Activated naive CD8-positive, alpha-beta T cell treated with anti-CD3 and anti-CD28 coated beads, Interleukin-2, amount 10 ng/mL, durations not matched to agents 7 days and 5 days (primary cell): Measurements from ENCODE around the gene KCNJ14. TPM values are rescaled to one million over a fixed set of nuclear protein-coding genes. Genes with fewer than 3 reads are reported as not detected.

Experiments used
- ATAC-seq: fragments of 150-1000 bp; cut with Tn5 transposase; one replicate; pipeline ENCODE4 v1.10.0; 2021; ENCODE audit warnings: low read depth, moderate library complexity
- POLR2A ChIA-PET: fragments of 350-600 bp; sonication (Branson Sonifier 250); formaldehyde crosslinking; loops from one replicate; lab custom pipeline; 2021; ENCODE audit warnings: antibody characterized with exemption; lab: Charles Lee
- DNase-seq: peaks from one replicate; pipeline ENCODE4 v3.0.0; 2021
- H3K27ac Mint-ChIP-seq: one replicate; pipeline ENCODE4 v1.8.0; 2022; ENCODE audit warnings: mild to moderate bottlenecking, mixed read lengths
- H3K27me3 Mint-ChIP-seq: one replicate; pipeline ENCODE4 v1.8.0; 2022; ENCODE audit warnings: mild to moderate bottlenecking, moderate library complexity, mixed read lengths
- H3K36me3 Mint-ChIP-seq: one replicate; pipeline ENCODE4 v1.8.0; 2021; ENCODE audit warnings: mild to moderate bottlenecking, mixed read lengths
- H3K4me1 Mint-ChIP-seq: one replicate; pipeline ENCODE4 v1.8.0; 2021; ENCODE audit warnings: mixed read lengths
- H3K4me3 Mint-ChIP-seq: one replicate; pipeline ENCODE4 v1.8.0; 2022; ENCODE audit warnings: mild to moderate bottlenecking, moderate library complexity, mixed read lengths
- H3K9me3 Mint-ChIP-seq: one replicate; pipeline ENCODE4 v1.8.0; 2021; ENCODE audit warnings: mixed read lengths
- total RNA-seq, 2 experiments: library from RNA; stranded (reverse); gene quantifications; one replicate each; pipeline ENCODE4 v1.2.3, GENCODE V29; 2021

KCNJ14 gene
- total RNA-seq, 2 experiments from 2014 or later, result 1.4 TPM

- ATAC-seq (no peak), DNase-seq (no peak)
- no peak overlapping the region for H3K27ac Mint-ChIP-seq
- H3K27me3 Mint-ChIP-seq, result peaks cover 24% of the 10 kb centered on the region
- H3K4me1 Mint-ChIP-seq, result peaks cover 1% of the 10 kb centered on the region
- H3K4me3 Mint-ChIP-seq, result no peak overlapping the region
- no peaks in the 10 kb centered on the region for H3K9me3 Mint-ChIP-seq
- H3K36me3 Mint-ChIP-seq, result no peaks in the 10 kb centered on the region
- POLR2A ChIA-PET, result no interaction called here
Observed at GRCh38 chr19:48436586-48436985, 18.8 kb upstream of the KCNJ14 start.

GRCh38 chr19:48441360-48442050 lies 13.9 kb upstream of the KCNJ14 start:
- no peak overlapping the region for H3K27ac Mint-ChIP-seq
- no peaks in the 10 kb centered on the region for H3K9me3 Mint-ChIP-seq

GRCh38 chr19:48442116-48443035 lies 13.0 kb upstream of the KCNJ14 start:
- H3K9me3 Mint-ChIP-seq, result no peaks in the 10 kb centered on the region
- peaks cover 17% of the 10 kb centered on the region for H3K4me1 Mint-ChIP-seq
- DNase-seq (no peak), ATAC-seq (no peak)
- peaks cover 26% of the 10 kb centered on the region for H3K27me3 Mint-ChIP-seq
- H3K36me3 Mint-ChIP-seq, result peaks cover 2% of the 10 kb centered on the region
- POLR2A ChIA-PET, result no interaction called here
- peak overlapping the region; percentile 44 for H3K4me3 Mint-ChIP-seq
- H3K27ac Mint-ChIP-seq, result no peak overlapping the region

More at GRCh38 chr19:48441360-48442050, 13.9 kb upstream of the KCNJ14 start:
- ATAC-seq (no peak), DNase-seq (no peak)
- POLR2A ChIA-PET, result no interaction called here
- Mint-ChIP-seq H3K4me3 (peak overlapping the region; percentile 47), H3K27me3 (peaks cover 33% of the 10 kb centered on the region), H3K4me1 (peaks cover 15% of the 10 kb centered on the region), H3K36me3 (peaks cover 1% of the 10 kb centered on the region)

GRCh38 chr19:48443256-48443655 lies 12.1 kb upstream of the KCNJ14 start:
- ATAC-seq, result no peak
- H3K27ac Mint-ChIP-seq, result no peak overlapping the region
- no peak overlapping the region for H3K4me3 Mint-ChIP-seq
- POLR2A ChIA-PET, result no interaction called here
- peaks cover 24% of the 10 kb centered on the region for H3K27me3 Mint-ChIP-seq
- H3K9me3 Mint-ChIP-seq, result no peaks in the 10 kb centered on the region
- DNase-seq, result peak; percentile 51
- peaks cover 17% of the 10 kb centered on the region for H3K4me1 Mint-ChIP-seq
- H3K36me3 Mint-ChIP-seq, result peaks cover 10% of the 10 kb centered on the region

- POLR2A ChIA-PET, result interaction anchor here (0.6 kb wide), 1 partner anchor 133 kb away, joined by 4 read pairs; no protein-coding TSS in a partner anchor
- H3K9me3 Mint-ChIP-seq, result no peaks in the 10 kb centered on the region
- H3K4me1 Mint-ChIP-seq, result peaks cover 18% of the 10 kb centered on the region
- peaks cover 11% of the 10 kb centered on the region for H3K36me3 Mint-ChIP-seq
- DNase-seq, result no peak
- H3K4me3 Mint-ChIP-seq, result no peak overlapping the region
- H3K27ac Mint-ChIP-seq, result no peak overlapping the region
- H3K27me3 Mint-ChIP-seq, result peaks cover 24% of the 10 kb centered on the region
- no peak for ATAC-seq
Observed at GRCh38 chr19:48443731-48444128, 11.6 kb upstream of the KCNJ14 start.

GRCh38 chr19:48444129-48444935 lies 11.0 kb upstream of the KCNJ14 start:
- ATAC-seq (no peak), DNase-seq (no peak)
- POLR2A ChIA-PET, result interaction anchor here (0.6 to 1.1 kb wide), 3 partner anchors 37 to 132 kb away, joined by 3 to 4 read pairs (median 3); no protein-coding TSS in a partner anchor
- Mint-ChIP-seq H3K27ac (peak overlapping the region; percentile 11), H3K9me3 (no peaks in the 10 kb centered on the region), H3K4me3 (peak overlapping the region; percentile 83), H3K27me3 (peaks cover 24% of the 10 kb centered on the region), H3K36me3 (peaks cover 12% of the 10 kb centered on the region), H3K4me1 (peaks cover 18% of the 10 kb centered on the region)

GRCh38 chr19:48444936-48445200 lies 10.5 kb upstream of the KCNJ14 start:
- ATAC-seq, result no peak
- no peak for DNase-seq
- POLR2A ChIA-PET, result interaction anchor here (1.1 kb wide), 2 partner anchors 36 to 42 kb away, joined by 3 read pairs; no protein-coding TSS in a partner anchor

GRCh38 chr19:48445256-48445605 lies 10.1 kb upstream of the KCNJ14 start:
- DNase-seq, result no peak
- peak; percentile 30 for ATAC-seq
- H3K27me3 Mint-ChIP-seq, result peaks cover 22% of the 10 kb centered on the region
- H3K4me1 Mint-ChIP-seq, result peaks cover 18% of the 10 kb centered on the region
- H3K27ac Mint-ChIP-seq, result peak overlapping the region; percentile 92
- no peaks in the 10 kb centered on the region for H3K9me3 Mint-ChIP-seq
- H3K36me3 Mint-ChIP-seq, result peaks cover 14% of the 10 kb centered on the region
- H3K4me3 Mint-ChIP-seq, result peak overlapping the region; percentile 83
- POLR2A ChIA-PET, result interaction anchor here (1.1 kb wide), 2 partner anchors 36 to 42 kb away, joined by 3 read pairs; no protein-coding TSS in a partner anchor

More at GRCh38 chr19:48444936-48445200, 10.5 kb upstream of the KCNJ14 start:
- H3K36me3 Mint-ChIP-seq, result peaks cover 14% of the 10 kb centered on the region
- H3K9me3 Mint-ChIP-seq, result no peaks in the 10 kb centered on the region
- peak overlapping the region; percentile 92 for H3K27ac Mint-ChIP-seq
- peaks cover 18% of the 10 kb centered on the region for H3K4me1 Mint-ChIP-seq
- peak overlapping the region; percentile 83 for H3K4me3 Mint-ChIP-seq
- H3K27me3 Mint-ChIP-seq, result peaks cover 22% of the 10 kb centered on the region

- DNase-seq (peak; percentile 86), ATAC-seq (peak; percentile 93)
- peak within 1 kb of the TSS; percentile 83 for H3K4me3 Mint-ChIP-seq
- peaks cover 20% of the 10 kb centered on the region for H3K27me3 Mint-ChIP-seq
- peaks cover 14% of the 10 kb centered on the region for H3K36me3 Mint-ChIP-seq
- no peaks in the 10 kb centered on the region for H3K9me3 Mint-ChIP-seq
- peaks cover 18% of the 10 kb centered on the region for H3K4me1 Mint-ChIP-seq
- POLR2A ChIA-PET, result interaction anchor here (0.6 to 1.6 kb wide), 6 partner anchors 21 to 699 kb away, joined by 3 to 6 read pairs (median 4); partner anchors contain the start of genes SYNGR4 and TMEM143
- H3K27ac Mint-ChIP-seq, result peak within 1 kb of the TSS; percentile 92
Observed at GRCh38 chr19:48445606-48446481, 9.5 kb upstream of the KCNJ14 start, which contains the start of gene GRWD1. TSS of gene GRWD1 (plus strand) at chr19:48445983. CDS start at chr19:48446006, 23 bp downstream.

GRCh38 chr19:48446579-48446978 lies 8.8 kb upstream of the KCNJ14 start:
- Mint-ChIP-seq H3K27ac (peak overlapping the region; percentile 92), H3K27me3 (peaks cover 14% of the 10 kb centered on the region), H3K36me3 (peaks cover 14% of the 10 kb centered on the region), H3K4me1 (peaks cover 18% of the 10 kb centered on the region), H3K9me3 (no peaks in the 10 kb centered on the region), H3K4me3 (peak overlapping the region; percentile 83)
- POLR2A ChIA-PET, result interaction anchor here (0.6 to 1.6 kb wide), 4 partner anchors 20 to 698 kb away, joined by 3 to 5 read pairs (median 4); partner anchors contain the start of genes SYNGR4 and TMEM143
- no peak for ATAC-seq
- no peak for DNase-seq

- DNase-seq, result no peak
- POLR2A ChIA-PET, result interaction anchor here (0.6 to 0.9 kb wide), 2 partner anchors 57 to 85 kb away, joined by 3 to 5 read pairs; partner anchors contain the start of genes KDELR1, SYNGR4 and TMEM143
- H3K27ac Mint-ChIP-seq, result no peak overlapping the region
- H3K27me3 Mint-ChIP-seq, result peaks cover 7% of the 10 kb centered on the region
- H3K4me3 Mint-ChIP-seq, result no peak overlapping the region
- no peaks in the 10 kb centered on the region for H3K9me3 Mint-ChIP-seq
- H3K4me1 Mint-ChIP-seq, result peaks cover 18% of the 10 kb centered on the region
- H3K36me3 Mint-ChIP-seq, result peaks cover 14% of the 10 kb centered on the region
- ATAC-seq, result no peak
Observed at GRCh38 chr19:48448563-48448962, 6.8 kb upstream of the KCNJ14 start.

GRCh38 chr19:48450441-48450840 lies 4.9 kb upstream of the KCNJ14 start:
- ATAC-seq, result no peak
- Mint-ChIP-seq H3K27ac (no peak overlapping the region), H3K9me3 (no peaks in the 10 kb centered on the region), H3K36me3 (peaks cover 16% of the 10 kb centered on the region), H3K4me3 (no peak overlapping the region), H3K27me3 (no peaks in the 10 kb centered on the region), H3K4me1 (peaks cover 10% of the 10 kb centered on the region)
- DNase-seq, result no peak
- POLR2A ChIA-PET, result no interaction called here
